Germinal center (tissue), 1 donor: ENCODE measurements around the gene PDIA2.
"Not testable (repeated sequence)": the region's sequence is repeated elsewhere in the genome, so short reads cannot be mapped to it uniquely, and the experiment has no call there.

ENCODE experiments used
- DNase-seq: peaks from one replicate; pipeline ENCODE4 v3.0.0; 2012; ENCODE audit warnings: mixed read lengths, low spot score

Gene PDIA2

GRCh38 chr16:333406-334094 is 50.6 kb downstream of the PDIA2 start:
- no peak for DNase-seq

DNA sequence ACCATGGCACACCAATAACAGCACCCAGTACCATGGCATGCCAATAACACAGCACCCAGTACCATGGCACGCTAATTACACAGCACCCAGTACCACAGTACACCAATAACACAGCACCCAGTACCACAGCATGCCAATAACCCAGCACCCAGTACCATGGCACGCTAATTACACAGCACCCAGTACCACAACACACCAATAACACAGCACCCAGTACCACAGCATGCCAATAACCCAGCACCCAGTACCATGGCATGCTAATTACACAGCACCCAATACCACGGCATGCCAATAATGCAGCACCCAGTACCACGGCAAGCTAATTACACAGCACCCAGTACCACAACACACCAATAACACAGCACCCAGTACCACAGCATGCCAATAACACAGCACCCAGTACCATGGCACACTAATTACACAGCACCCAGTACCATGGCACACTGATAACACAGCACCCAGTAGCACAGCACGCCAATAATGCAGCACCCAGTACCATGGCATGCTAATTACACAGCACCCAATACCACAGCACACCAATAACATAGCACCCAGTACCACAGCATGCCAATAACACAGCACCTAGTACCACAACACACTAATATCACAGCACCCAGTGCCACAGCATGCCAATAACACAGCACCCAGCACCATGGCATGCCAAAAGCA is 51.3 kb downstream of the PDIA2 start:
- DNase-seq = not testable (repeated sequence)

- DNase-seq = not testable (repeated sequence)
These were observed 52.1 kb downstream of the PDIA2 start for GRCh38 chr16:334861-335632.

GRCh38 chr16:336269-336668 is 53.3 kb downstream of the PDIA2 start:
- DNase-seq = no peak
